ENCODE measurements around the gene SLC37A2.

DNA sequence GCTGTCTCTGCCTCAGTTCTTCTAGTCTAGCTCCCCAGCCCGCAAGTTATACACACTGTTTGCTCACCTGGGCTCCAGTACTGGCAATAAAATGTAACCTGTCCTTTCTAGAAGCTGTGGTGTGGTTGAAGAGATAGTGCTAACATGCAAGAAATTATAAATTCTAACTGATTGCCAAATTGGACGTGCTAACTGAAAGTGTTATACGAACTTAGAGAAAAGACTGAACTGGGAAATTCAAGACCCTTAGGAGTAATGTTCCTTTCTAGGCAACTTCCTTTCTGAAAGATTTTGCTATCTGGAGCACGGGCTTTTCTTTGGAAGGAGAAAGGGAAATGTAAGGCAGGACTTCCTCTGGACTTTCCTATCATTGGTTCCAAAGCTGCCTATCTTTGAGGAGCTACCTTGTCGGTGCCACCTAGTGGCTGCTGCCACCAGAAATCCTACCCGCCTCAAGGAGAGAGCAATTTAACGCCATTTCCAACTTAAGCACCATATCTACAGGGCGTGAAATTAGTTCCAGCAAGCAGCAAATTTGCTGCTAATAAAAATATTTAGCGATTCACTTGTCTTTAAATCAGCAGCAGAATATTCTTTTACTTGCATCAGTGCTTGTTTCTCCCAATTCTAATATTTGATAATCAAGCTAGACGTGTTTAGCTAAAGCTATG is 61.0 kb downstream of the SLC37A2 start:
- TF ChIP-seq, protein P1, sequence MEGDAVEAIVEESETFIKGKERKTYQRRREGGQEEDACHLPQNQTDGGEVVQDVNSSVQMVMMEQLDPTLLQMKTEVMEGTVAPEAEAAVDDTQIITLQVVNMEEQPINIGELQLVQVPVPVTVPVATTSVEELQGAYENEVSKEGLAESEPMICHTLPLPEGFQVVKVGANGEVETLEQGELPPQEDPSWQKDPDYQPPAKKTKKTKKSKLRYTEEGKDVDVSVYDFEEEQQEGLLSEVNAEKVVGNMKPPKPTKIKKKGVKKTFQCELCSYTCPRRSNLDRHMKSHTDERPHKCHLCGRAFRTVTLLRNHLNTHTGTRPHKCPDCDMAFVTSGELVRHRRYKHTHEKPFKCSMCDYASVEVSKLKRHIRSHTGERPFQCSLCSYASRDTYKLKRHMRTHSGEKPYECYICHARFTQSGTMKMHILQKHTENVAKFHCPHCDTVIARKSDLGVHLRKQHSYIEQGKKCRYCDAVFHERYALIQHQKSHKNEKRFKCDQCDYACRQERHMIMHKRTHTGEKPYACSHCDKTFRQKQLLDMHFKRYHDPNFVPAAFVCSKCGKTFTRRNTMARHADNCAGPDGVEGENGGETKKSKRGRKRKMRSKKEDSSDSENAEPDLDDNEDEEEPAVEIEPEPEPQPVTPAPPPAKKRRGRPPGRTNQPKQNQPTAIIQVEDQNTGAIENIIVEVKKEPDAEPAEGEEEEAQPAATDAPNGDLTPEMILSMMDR (IDR thresholded peaks at IDR 0.05) = peak; percentile 51
- TF ChIP-seq EZH2 (IDR thresholded peaks at IDR 0.05) = no peak
- TF ChIP-seq EZH2phosphoT487 (IDR thresholded peaks at IDR 0.05) = no peak
